ENCODE measurements around the gene CTSE.
A peak's percentile ranks its signal among the peaks of the same experiment; 100 is the strongest.

The CTSE gene

GRCh38 chr1:206021008-206021625, 2.6 kb downstream of the CTSE start:
- peak overlapping the region; percentile 43 for H3K27ac ChIP-seq

GRCh38 chr1:206020393-206021007, 3.2 kb downstream of the CTSE start:
- no peak overlapping the region for H3K27ac ChIP-seq
- DNase-seq (ENCODE audit: low read depth, low spot score) = no peak

More at GRCh38 chr1:206021008-206021625, 2.6 kb downstream of the CTSE start:
- no peak for DNase-seq (ENCODE audit: low read depth, low spot score)

GRCh38 chr1:206015071-206015470, 8.6 kb downstream of the CTSE start:
- H3K27ac ChIP-seq = no peak overlapping the region
- DNase-seq (ENCODE audit: low read depth, low spot score) = no peak

- DNase-seq (ENCODE audit: low read depth, low spot score) = no peak
- no peak overlapping the region for H3K27ac ChIP-seq
These were observed 9.1 kb downstream of the CTSE start for GRCh38 chr1:206014601-206015000.

GRCh38 chr1:206013026-206013795, 10.5 kb downstream of the CTSE start:
- no peak overlapping the region for H3K27ac ChIP-seq
- DNase-seq (ENCODE audit: low read depth, low spot score) = no peak

GRCh38 chr1:206012086-206012859, 11.4 kb downstream of the CTSE start:
- no peak overlapping the region for H3K27ac ChIP-seq

GRCh38 chr1:206011057-206011456, 12.6 kb downstream of the CTSE start:
- no peak overlapping the region for H3K27ac ChIP-seq
- no peak for DNase-seq (ENCODE audit: low read depth, low spot score)

More at GRCh38 chr1:206012086-206012859, 11.4 kb downstream of the CTSE start:
- DNase-seq (ENCODE audit: low read depth, low spot score) = no peak

- DNase-seq (ENCODE audit: low read depth, low spot score) = no peak
- no peak overlapping the region for H3K27ac ChIP-seq
These were observed 13.6 kb downstream of the CTSE start for GRCh38 chr1:206010060-206010459.

- DNase-seq (ENCODE audit: low read depth, low spot score) = no peak
- H3K27ac ChIP-seq = no peak overlapping the region
These were observed 16.7 kb downstream of the CTSE start for GRCh38 chr1:206006946-206007345.

- H3K27ac ChIP-seq = no peak overlapping the region
- DNase-seq (ENCODE audit: low read depth, low spot score) = no peak
These were observed 17.9 kb downstream of the CTSE start for GRCh38 chr1:206005778-206006180.

- H3K27ac ChIP-seq = peak overlapping the region; percentile 86
- DNase-seq (ENCODE audit: low read depth, low spot score) = no peak
These were observed 18.5 kb downstream of the CTSE start for GRCh38 chr1:206005234-206005633.

- peak overlapping the region; percentile 86 for H3K27ac ChIP-seq
- DNase-seq (ENCODE audit: low read depth, low spot score) = peak; percentile 68
These were observed 18.9 kb downstream of the CTSE start for GRCh38 chr1:206004826-206005225.

- DNase-seq (ENCODE audit: low read depth, low spot score) = no peak
- peak overlapping the region; percentile 86 for H3K27ac ChIP-seq
These were observed 19.6 kb downstream of the CTSE start for GRCh38 chr1:206003854-206004800.

GRCh38 chr1:206002871-206003801, 20.6 kb downstream of the CTSE start, which contains the start of gene RAB7B:
TSS of gene RAB7B (minus strand) at chr1:206003395. CDS start at chr1:205994135, 9,260 bp downstream.
- H3K27ac ChIP-seq = peak within 1 kb of the TSS; percentile 86
- DNase-seq (ENCODE audit: low read depth, low spot score) = no peak

- peak; percentile 41 for DNase-seq (ENCODE audit: low read depth, low spot score)
- peak overlapping the region; percentile 86 for H3K27ac ChIP-seq
These were observed 21.5 kb downstream of the CTSE start for GRCh38 chr1:206002160-206002559.

- peak; percentile 84 for DNase-seq (ENCODE audit: low read depth, low spot score)
- peak overlapping the region; percentile 86 for H3K27ac ChIP-seq
These were observed 22.2 kb downstream of the CTSE start for GRCh38 chr1:206001476-206001888.

GRCh38 chr1:206000641-206001339, 22.9 kb downstream of the CTSE start:
- peak overlapping the region; percentile 86 for H3K27ac ChIP-seq
- no peak for DNase-seq (ENCODE audit: low read depth, low spot score)
